HG03139 (cell line): ENCODE measurements around the gene GDF10.
A peak's percentile ranks its signal among the peaks of the same experiment; 100 is the strongest.

ENCODE experiments used
- ATAC-seq: cut with Tn5 transposase; IDR thresholded peaks from one replicate; pipeline ENCODE4 v1.9.1; 2021; ENCODE audit not compliant: unreplicated experiment

The GDF10 gene

GRCh38 chr10:47299611-47300428 lies at the start of gene GDF10:
Gene GDF10 (plus strand): TSS chr10:47300197. CDS start chr10:47300652, 455 bp downstream.
- no peak for ATAC-seq

- ATAC-seq: no peak
Observed at GRCh38 chr10:47252093-47252780, 47.8 kb upstream of the GDF10 start.

- no peak for ATAC-seq
Observed at GRCh38 chr10:47253030-47253637, 46.9 kb upstream of the GDF10 start.

GRCh38 chr10:47253651-47254375 lies 46.2 kb upstream of the GDF10 start:
- no peak for ATAC-seq

GRCh38 chr10:47254611-47255010 lies 45.4 kb upstream of the GDF10 start:
- no peak for ATAC-seq

GRCh38 chr10:47255033-47255813 lies 44.8 kb upstream of the GDF10 start:
- no peak for ATAC-seq

- no peak for ATAC-seq
Observed at GRCh38 chr10:47255866-47256265, 44.1 kb upstream of the GDF10 start.

GRCh38 chr10:47256751-47257336 lies 43.2 kb upstream of the GDF10 start:
- no peak for ATAC-seq

GRCh38 chr10:47257396-47258120 lies 42.4 kb upstream of the GDF10 start:
- no peak for ATAC-seq

- no peak for ATAC-seq
Observed at GRCh38 chr10:47258921-47259320, 41.1 kb upstream of the GDF10 start.

GRCh38 chr10:47259466-47259865 lies 40.5 kb upstream of the GDF10 start:
- ATAC-seq: no peak

- ATAC-seq: peak; percentile 5
Observed at GRCh38 chr10:47260505-47261111, 39.4 kb upstream of the GDF10 start.

- ATAC-seq: peak; percentile 97
Observed at GRCh38 chr10:47261121-47261520, 38.9 kb upstream of the GDF10 start.

GRCh38 chr10:47261556-47261955 lies 38.4 kb upstream of the GDF10 start:
- ATAC-seq: no peak

- no peak for ATAC-seq
Observed at GRCh38 chr10:47262606-47263533, 37.1 kb upstream of the GDF10 start.

GRCh38 chr10:47264797-47265281 lies 35.2 kb upstream of the GDF10 start:
- no peak for ATAC-seq

GRCh38 chr10:47266602-47267001 lies 33.4 kb upstream of the GDF10 start:
- no peak for ATAC-seq

GRCh38 chr10:47268696-47269095 lies 31.3 kb upstream of the GDF10 start:
- ATAC-seq: no peak
